ENCODE measurements around the gene RAD18.
A peak's percentile ranks its signal among the peaks of the same experiment; 100 is the strongest.

Gene RAD18

DNA sequence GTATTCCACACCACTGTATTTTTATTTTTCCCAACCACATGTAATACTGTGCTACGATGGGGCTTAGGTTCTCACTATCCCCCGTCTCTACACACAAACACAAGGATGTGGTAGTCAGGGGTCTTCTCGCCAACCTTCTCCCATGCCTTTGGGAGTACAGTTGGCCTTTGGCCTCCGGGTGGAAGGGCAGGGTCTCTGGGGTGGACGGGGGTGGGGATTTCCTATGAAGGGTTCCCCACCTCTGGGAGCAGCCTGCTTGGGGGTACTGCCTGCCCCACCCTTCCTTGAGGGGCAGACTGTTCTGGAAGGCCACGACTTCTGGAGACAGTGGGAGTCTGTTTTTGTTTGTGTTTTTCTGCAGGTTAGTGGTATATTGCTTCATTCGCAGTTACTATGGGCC, 21.3 kb upstream of the RAD18 start:
- no peak for ATAC-seq

DNA sequence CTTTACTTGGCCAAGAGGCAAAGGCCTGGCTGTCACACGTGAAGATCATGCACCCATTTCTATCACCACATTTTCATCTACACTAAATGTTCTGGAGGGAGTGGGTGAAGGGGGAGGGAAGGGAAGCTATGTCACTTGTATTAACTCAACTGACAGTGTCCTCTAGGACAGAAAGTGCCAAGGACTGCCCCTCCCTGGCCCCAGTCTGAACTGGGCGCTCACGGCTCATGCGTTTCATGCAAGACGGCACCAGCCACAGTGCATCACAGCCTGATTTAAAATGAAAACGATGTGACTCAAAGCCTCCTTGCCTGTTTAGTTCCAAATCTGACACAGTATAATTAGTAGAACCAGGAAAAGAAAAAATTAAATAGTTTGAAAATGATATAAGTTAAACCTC, 20.8 kb upstream of the RAD18 start:
- no peak for ATAC-seq

DNA sequence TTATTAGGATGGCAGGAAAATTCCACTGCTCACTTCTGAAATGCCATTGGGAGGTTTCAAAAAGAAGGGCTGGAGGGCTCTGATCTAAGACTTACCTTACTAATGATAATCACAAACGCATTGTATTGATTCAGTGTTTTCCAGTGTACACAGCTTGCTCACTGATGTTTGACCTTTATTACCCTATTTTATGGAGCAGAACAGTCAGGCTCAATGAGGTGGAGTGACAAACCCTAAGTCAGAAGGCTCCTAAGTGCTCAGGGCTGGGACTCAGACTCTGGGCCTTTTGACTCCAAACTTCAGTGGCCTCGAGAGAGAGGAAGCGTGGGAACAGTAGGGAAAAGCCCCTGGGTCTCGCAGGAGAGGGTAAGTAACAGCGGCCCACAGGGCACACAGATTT, 20.3 kb upstream of the RAD18 start:
- no peak for ATAC-seq

DNA sequence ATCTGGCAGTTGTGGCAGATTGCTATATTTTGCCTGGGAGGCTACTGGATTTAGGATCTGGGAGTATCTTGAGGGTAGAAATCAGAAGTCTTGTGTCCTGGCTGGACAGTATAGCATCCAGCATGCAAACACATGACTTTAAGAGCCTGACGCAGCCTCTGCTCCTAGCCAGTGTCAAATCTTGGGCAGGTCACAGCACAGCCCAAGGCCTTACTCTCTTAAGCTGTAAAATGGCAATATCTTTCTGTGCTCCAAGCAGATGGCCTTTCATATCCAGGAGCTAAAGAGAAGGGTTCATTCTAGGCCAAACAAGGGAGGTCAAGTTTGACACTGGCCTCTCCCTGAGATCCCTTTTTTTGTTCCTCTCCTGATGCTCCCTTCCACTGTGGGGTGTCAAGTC, 19.8 kb upstream of the RAD18 start:
- no peak for ATAC-seq

DNA sequence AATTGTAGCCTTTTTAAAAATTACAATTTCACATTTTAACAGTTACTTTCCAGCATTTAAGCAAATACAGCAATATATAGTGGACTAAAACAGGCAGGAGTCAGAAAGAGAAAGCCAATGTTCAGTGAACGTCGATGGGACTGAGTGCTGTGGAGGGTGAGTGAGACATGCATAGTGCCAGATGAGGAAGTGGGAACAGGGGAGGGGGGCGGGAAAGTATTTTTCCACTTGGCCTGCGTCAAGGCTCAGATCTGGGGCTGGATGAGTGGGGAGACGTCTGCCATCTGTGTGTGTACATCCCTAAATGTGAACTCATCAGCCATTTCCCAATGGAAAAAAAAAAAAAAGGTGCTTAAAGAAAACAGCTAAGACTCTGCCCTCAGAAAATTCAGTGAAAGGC, 19.2 kb upstream of the RAD18 start:
- ATAC-seq, result no peak

DNA sequence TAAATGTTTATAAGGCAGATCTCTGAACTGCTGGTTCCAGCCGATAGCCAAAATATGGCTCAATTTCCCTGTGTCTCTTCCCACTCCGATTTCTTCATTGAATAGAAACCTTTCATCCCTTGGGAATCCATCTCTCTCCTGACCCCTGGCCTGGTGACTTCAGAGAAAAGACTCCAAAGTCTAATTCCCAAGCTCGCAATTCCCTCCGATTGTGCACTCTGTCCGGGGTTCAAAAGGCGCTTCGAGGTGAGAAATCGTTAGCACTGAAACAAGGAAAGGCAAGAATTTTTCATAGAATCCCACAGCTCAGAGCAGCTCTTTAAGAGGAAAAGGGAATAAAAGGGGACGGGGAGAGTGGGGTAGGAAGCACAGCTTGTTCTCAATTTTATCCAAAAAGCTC, 18.4 kb upstream of the RAD18 start:
- no peak for ATAC-seq

DNA sequence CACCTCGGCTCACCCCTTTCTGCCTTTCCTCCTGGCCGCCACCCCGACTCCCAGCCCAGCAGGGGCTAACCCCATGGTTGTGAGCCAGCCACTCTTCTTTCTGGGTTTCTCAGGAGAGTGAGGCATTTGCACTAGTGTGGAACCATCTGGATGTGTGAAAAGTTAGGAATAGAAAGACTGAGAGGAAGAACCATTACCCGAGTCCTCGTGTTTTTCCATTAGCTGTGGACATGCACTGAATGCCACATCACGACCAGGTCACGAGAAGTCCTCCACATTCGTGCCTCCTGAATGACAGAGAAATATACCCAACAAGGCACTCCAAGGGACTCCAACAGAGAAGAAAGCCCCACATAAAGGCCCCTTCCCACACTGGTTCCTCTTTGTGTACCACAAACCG, 18.0 kb upstream of the RAD18 start:
- ATAC-seq, result no peak

DNA sequence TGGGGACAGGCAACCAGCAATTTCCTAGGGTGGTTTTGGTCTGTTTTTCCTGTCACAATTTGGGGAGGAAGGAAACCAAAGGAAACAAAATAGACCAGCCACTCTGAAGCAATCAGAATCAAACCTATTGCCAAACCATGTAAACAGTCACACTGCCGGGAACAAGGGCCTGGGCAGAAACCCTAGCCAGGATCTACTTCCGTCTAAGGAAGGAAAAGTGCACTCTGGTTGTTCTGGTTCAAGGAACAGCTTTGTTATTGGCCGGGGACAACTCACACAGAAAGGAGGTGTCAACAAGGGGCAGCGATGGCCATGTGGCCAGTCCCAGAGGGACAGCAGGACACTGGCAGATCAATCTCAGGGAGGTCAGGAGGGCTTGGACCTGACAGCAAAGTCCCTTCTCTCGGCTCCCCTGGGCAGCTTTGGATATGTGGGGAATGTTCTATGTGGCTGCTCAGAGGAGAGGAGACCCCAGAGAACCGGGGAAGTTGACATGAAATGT, 17.5 kb upstream of the RAD18 start:
- ATAC-seq, result no peak

DNA sequence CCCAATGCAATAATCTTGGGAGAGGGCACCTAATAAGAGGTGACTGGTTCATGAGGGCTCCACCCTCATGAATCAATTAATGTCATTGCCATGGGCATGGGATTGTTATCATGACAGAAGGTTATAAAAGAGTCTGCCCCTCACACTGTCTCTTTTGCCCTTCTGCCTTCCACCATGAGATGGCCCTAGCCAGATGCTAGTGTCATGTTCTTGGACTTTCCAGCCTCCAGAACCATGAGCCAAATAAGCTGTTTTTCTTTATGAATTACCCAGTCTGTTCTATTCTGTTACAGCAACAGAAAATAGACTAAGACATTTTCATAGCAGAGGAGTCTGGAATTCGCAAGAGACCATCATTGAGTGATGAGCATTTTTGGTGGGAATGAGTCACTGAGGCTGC, 16.0 kb upstream of the RAD18 start:
- ATAC-seq, result no peak

DNA sequence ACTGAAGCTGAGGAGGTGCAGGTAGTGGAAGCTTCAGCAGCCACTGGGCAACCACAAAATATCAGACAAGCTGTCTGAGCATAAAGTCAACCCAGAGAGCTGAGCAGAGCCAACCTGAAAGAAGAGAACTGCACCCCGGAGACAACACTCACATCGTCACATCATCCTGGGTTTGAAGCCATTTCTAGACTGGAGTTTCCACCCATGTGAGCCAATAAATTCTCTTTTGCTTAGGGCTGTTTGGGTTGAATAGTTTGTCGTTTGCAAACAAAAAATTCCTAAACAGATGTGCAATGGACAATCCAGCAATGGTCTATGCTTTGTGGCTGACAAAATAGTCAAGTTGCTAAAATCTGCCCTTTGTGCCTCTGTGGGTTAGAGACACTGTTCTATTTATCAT, 15.3 kb upstream of the RAD18 start:
- no peak for ATAC-seq

DNA sequence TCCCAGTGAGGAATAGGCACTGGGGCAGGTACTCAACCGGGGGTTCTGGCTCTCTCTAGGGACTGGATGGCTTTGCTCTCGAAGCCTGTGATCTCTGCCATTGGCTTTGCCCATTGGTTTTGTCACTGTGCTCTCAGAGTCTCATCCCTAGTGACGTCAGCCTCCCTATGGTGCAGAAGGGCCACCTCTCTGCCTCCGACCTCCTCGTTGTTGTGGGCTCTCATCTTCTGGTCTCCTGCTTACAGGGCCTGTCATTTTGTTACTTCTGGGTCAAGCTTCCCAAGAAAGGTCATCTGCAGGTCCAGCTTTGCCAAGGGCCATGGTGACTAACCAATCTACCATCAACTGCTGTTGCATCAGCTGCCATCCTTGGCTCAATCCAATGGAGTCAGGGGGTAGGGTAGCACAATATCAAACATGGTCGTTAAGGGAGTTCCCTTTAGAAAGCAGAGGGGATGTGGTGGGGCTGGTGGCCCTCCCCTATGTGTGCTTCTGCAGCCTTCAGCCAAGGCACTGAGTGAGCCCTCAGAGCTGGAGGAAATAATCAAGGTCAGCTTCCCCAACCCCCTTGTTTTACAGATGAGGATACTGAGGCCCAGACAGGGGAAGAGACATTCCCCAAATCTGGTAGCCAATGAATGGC, 13.4 kb upstream of the RAD18 start:
- ATAC-seq, result no peak

DNA sequence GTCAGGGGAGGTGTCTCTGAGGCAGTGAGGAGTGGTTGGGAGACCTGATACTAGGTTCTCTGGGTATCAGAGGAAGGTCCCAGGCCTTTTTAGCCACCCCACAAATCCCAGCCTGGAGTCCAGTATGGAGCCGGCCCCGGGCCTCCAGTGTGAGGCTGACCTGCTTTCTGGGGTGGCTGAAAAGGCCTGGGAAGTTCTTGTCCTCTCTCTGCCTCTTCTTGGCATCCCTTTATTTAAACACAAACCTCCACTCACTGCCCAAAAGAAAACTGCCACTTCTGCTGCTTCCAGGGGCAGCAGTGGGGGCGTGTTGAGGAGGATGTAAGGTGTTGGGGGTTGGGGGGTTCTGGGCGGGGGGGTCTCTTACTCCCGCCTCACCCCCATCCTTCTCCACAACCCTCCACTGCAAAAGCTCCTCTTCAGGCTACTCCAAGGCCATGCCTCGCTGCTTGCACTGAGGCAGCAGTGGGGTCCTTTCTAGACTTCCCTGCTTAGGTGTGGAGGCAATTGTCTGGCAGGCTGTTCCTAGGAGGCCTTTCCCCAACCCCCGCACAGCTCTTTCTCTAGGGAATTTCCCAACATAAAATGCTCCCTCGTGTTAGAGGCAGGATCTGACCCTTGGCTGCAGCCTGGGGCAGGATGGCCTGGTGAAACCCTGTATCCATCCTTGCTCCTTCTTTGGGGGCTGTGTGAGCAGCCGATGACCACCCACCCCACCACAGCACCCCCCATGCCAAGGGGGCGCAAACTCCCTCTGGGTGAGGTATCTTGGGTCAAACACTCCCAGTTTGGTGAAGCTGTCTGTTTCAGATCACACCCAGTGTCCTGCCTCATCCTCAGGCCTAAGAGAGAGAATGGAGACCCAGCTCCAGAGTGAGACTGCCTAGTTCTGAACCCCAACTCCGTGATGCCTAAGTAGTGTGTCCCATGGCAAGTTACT, 12.1 kb upstream of the RAD18 start:
- ATAC-seq, result no peak

DNA sequence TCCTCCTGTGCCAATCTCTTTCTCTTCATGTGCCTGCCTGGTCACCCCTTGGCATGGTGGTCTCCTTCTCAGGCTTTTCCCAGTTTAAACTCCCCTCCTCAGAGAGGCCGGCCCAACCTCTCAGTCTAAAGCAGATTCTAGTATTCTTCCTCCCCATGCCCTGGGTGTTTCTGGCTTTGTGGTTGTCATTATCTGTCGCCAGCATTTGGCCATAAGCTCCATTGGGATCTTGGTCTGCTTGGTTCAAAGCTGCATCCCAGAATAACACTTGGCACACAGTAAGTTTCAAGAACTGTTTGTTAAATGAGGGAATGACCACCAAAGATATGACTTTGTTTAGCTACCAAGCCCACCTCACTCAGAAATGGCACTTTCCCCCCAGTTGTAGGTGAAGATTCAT, 11.2 kb upstream of the RAD18 start:
- no peak for ATAC-seq

DNA sequence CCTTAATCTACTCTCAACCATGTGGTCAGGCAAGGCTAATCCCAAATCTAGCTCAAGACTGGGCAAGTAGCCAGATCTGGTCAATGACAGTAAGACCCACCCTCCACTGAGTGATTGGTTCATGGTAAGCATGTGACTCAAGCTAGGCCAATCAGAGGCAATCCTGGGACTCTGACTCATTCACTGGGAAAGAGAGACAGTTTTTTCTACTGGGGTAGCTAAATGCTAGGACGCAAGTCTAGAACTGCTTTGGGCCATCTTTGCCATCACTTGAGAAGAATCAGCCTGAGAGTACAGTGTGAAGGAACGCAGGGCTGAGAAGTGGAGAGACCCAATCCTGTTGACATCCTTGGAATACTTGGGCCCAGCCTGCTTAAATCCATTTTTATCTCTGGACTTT, 9.4 kb upstream of the RAD18 start:
- no peak for ATAC-seq

DNA sequence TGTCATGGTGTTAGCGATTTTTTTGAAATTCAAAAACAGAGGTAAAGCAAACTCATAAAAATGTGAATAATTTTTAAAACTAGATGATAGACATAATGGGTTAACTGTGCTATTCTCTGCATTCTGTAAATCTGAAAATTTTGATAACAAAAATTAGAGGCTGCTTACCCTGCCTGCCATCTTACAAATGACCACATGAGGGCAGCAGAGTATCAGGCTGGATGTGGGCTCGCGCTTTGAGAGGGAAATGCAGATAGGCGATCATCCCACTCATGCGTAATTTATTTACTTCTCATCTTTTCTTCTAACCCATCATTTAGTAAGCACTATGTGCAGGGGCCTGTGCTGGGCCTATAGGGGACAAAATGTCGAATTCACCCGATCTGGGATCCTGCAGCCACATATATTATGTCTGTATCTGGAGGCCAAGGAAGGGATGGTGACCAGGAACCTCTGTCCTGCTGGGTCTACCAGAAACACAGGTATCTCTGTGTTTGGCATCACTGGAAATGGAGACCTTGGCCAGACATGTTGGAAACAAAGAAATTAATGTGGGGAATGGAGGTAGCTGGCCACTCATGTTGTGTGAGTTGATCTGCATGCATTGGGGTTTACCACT, 7.8 kb upstream of the RAD18 start:
- ATAC-seq, result peak; percentile 73 to 75

DNA sequence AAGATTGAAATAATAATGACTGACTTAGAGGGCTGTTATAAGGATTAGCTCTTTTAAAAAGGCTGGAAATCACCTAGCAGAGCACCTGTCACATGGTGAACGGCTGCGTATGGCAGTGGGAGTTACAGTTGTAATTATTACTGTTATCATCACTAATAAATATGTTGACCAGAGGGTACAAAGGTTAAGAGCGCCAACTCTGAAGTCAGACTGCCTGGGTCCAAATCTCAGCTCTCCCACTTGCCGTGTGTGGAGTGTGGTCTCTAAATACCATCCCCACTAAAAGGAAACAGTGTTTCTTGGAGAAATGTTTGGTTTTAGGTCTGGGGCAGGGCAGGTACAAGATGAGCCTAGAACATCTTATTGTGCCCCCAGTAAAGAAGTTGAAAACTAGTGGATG, 6.0 kb upstream of the RAD18 start:
- ATAC-seq, result no peak

DNA sequence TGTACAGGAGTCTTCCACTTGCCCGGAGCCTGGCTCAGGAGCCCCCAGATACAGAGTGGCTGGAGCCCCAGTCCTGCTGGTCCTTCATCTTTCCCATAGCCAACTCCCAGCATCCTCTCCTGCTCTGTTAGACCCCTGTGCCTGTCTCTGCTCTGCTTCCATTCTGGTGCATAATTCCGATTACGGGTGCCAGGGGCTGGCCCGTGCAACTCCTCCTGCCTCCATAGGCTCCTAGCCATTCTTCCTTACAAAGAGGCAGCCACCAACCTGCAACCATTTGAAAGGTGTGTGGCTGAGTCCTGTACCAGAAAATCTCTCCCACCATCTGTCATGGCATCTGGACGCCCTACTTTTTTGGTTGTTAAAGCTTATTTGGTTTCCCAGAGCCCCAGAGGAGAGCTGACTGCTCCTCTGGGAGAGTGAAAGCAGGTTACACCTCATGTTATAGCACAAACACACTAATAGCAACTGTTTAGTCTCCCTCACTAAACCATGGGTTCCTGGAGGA, 5.2 kb upstream of the RAD18 start:
- no peak for ATAC-seq

DNA sequence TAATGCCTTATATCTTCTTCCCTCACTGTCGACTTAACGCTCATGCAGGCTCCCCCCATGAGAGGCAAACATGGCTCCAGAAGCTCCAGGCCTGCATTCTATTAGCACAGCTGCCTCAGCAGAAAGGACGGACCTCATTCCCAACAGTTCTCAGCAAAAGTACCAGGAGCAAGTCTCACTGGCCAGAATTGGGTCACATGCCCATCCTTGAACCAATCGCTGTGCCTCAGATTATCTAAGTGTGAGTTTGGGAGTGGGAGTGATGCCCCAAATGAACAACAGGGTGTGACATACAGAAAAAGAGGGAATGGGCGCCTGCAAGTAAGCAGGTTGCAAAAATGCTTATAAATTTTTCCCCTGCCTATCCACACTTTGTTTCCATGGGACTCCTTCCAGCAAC, 4.3 kb upstream of the RAD18 start:
- no peak for ATAC-seq

DNA sequence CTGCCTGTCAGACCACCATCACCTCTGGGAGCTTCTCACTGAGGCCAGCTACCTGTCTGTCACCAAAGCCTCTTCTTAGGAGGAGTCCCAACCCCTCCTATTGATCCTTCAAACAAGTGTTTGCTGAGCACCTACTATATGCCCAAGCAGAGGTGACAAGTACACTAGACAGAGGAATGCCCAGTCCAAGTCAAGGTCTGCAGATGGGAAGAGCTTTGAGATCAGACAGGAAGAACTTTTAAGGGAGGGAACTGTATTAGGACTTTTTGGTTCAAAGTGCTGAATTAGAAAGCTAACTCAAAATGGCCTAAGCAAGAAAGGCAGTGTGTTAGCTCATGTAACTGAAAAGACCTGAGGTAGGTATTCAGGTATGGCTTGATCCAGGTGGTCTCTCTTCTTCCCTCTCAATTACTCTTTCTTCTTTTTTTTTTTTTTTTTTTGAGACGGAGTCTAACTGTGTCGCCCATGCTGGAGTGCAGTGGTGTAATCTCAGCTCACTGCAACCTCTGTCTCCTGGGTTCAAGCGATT, 3.6 kb upstream of the RAD18 start:
- no peak for ATAC-seq

DNA sequence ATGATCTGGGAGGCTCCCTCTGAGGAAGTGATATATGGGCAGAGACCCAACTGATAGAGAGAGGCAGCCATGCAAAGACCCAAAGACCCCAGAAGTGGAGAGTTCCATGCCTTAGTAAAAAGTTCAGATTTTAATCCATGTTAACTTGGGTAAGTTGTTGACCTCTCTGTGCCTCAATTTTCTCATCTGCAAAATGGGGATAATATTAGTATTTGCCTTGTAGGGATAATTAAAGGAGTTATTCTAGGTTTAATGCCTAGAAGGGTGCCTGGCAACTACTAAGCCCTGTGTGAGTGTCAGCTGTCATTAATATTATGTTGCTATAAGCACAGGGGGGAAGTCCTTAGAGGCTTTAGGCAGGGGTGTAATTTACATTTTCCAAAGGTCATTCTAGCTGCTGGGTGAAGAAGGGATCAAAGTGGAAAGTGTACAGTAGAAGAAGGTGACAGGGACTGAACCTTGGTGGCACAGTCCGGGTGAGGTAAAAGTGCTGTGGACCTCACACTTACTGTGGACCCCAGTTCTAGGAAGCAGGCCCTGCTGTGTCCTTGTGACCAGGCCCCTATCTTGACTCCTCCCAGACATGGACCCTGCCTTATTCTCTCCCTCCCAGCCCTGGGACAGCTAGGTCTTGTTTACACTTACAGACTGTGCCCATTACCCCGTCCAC, 3.0 kb upstream of the RAD18 start:
- no peak for ATAC-seq

DNA sequence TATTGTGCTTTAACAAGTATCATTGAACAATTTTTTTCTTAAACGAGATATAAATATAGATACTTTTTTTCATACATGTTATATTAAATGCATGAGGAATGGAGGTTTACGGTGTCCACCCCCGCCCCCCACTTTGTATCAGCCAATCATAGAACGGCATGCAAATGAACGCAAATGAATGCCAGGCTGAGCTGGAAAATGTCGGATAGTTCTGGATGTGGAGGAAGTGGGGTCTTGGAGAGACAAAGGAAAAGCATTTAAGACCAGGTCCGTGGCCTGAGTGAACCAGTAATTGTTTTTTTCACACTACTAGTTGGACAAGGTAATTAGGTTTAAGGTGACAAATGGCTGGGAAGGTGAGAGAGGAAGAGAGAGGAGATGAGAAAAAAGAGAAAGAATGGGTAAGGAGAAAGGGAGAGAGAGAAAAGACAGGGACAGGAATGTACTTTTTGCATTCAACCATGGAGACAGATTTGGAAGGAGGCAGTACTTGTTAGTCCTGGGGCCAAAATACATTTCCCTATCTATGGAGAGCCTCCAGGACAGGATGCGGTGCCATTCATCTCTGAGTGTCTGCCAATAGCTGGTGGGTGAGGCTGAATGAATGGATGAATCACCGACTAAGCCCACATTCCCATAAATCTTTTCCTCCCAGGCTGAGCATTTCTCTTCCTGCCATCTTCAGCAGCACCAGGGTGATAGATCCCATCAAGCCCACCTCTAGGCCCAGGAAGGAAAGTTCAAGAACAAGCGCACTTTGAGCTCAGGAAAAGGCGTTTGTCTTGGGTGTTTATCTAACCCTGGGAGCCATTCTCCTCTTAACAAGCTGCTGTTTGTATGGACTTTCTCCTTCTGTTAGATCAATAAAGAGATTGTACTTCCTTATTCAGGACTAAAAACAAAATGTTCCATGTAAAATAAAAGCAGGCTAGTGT, 1.4 kb upstream of the RAD18 start:
- ATAC-seq, result no peak

Data from activated CD4-positive, CD25-positive, alpha-beta regulatory T cell treated with anti-CD3 and anti-CD28 coated beads, Interleukin-2, amount 50 U/mL, for 24 hours (primary cell).